GM18498 (cell line): ENCODE results near the gene FAM114A1.
"Not testable (repeated sequence)": the region's sequence is repeated elsewhere in the genome, so short reads cannot be mapped to it uniquely, and the experiment has no call there.

Experiments used
- ATAC-seq: cut with Tn5 transposase; IDR thresholded peaks from one replicate; pipeline ENCODE4 v1.9.1; 2021; ENCODE audit warnings: mild to moderate bottlenecking, moderate library complexity; ENCODE audit not compliant: unreplicated experiment

Gene FAM114A1

GRCh38 chr4:38959248-38959647 is 91.6 kb downstream of the FAM114A1 start:
- not testable (repeated sequence) for ATAC-seq

- no peak for ATAC-seq
Measured at GRCh38 chr4:38964942-38965775, 97.6 kb downstream of the FAM114A1 start.

GRCh38 chr4:38965866-38966265 is 98.3 kb downstream of the FAM114A1 start:
- ATAC-seq: no peak

GRCh38 chr4:38967260-38968095 is 99.9 kb downstream of the FAM114A1 start:
- no peak for ATAC-seq

GRCh38 chr4:38968668-38969067 is 101.1 kb downstream of the FAM114A1 start:
- ATAC-seq: no peak

- ATAC-seq: no peak
Measured at GRCh38 chr4:38976308-38976707, 108.7 kb downstream of the FAM114A1 start.

GRCh38 chr4:38979081-38979480 is 111.5 kb downstream of the FAM114A1 start:
- ATAC-seq: no peak

- ATAC-seq: no peak
Measured at GRCh38 chr4:38979511-38980230, 112.1 kb downstream of the FAM114A1 start.

- no peak for ATAC-seq
Measured at GRCh38 chr4:38980903-38981676, 113.5 kb downstream of the FAM114A1 start.

GRCh38 chr4:38982361-38983095 is 114.9 kb downstream of the FAM114A1 start:
- ATAC-seq: no peak

GRCh38 chr4:38983291-38983690 is 115.7 kb downstream of the FAM114A1 start:
- no peak for ATAC-seq

GRCh38 chr4:38983787-38984598 is 116.4 kb downstream of the FAM114A1 start:
- ATAC-seq: no peak

GRCh38 chr4:38985410-38986100 is 117.9 kb downstream of the FAM114A1 start:
- no peak for ATAC-seq

GRCh38 chr4:38987491-38987890 is 119.9 kb downstream of the FAM114A1 start:
- no peak for ATAC-seq

- not testable (repeated sequence) for ATAC-seq
Measured at GRCh38 chr4:38988353-38988752, 120.7 kb downstream of the FAM114A1 start.

- no peak for ATAC-seq
Measured at GRCh38 chr4:38989487-38989886, 121.9 kb downstream of the FAM114A1 start.

GRCh38 chr4:38990241-38990640 is 122.6 kb downstream of the FAM114A1 start:
- no peak for ATAC-seq

GRCh38 chr4:38993683-38994082 is 126.1 kb downstream of the FAM114A1 start:
- no peak for ATAC-seq
